D721Med (cell line): Measurements from ENCODE around the gene NRP2.

Experiments used
- DNase-seq: peaks from one replicate; pipeline ENCODE4 v3.0.0; 2011; ENCODE audit warnings: low spot score; ENCODE audit not compliant: insufficient read length
- FAIRE-seq: peaks from 2 replicates; lab custom pipeline; 2011; peaks lifted over from hg19 to GRCh38; lab: Jason Lieb, UNC
- CTCF ChIP-seq: IDR thresholded peaks from 2 replicates; pipeline ENCODE4 v1.5.1; 2012; ENCODE audit warnings: mild to moderate bottlenecking, control low read depth; ENCODE audit not compliant: insufficient read depth; ENCODE audit errors: missing control alignments

The NRP2 gene

GRCh38 chr2:205682239-205682970 is at the start of gene NRP2:
TSS of gene NRP2 (plus strand) at chr2:205682501. CDS start at chr2:205683291, 790 bp downstream.
- FAIRE-seq (no peak), DNase-seq (peak; percentile 66)
- TF ChIP-seq CTCF = no peak

GRCh38 chr2:205633994-205634393 is 48.3 kb upstream of the NRP2 start:
- no peak for FAIRE-seq
- no peak for TF ChIP-seq CTCF
- DNase-seq = no peak

GRCh38 chr2:205636549-205637319 is 45.6 kb upstream of the NRP2 start:
- no peak for TF ChIP-seq CTCF
- DNase-seq (no peak), FAIRE-seq (no peak)

- TF ChIP-seq CTCF = no peak
- DNase-seq (no peak), FAIRE-seq (no peak)
Observed at GRCh38 chr2:205637320-205637602, 45.0 kb upstream of the NRP2 start.

GRCh38 chr2:205637779-205638503 is 44.4 kb upstream of the NRP2 start:
- DNase-seq (no peak), FAIRE-seq (no peak)
- TF ChIP-seq CTCF = no peak

- DNase-seq (no peak), FAIRE-seq (no peak)
Observed at GRCh38 chr2:205640716-205641115, 41.6 kb upstream of the NRP2 start.

More at GRCh38 chr2:205640716-205641115, 41.6 kb upstream of the NRP2 start:
- TF ChIP-seq CTCF = no peak
